Upper lobe of left lung (tissue), 6 donors: ENCODE results near the gene BAHD1. TPM values are rescaled to one million over a fixed set of nuclear protein-coding genes. Genes with fewer than 3 reads are reported as not detected.
"Not testable (repeated sequence)": the region's sequence is repeated elsewhere in the genome, so short reads cannot be mapped to it uniquely, and the experiment has no call there.

Experiments
- ATAC-seq, 2 donors: fragments of 200-7000 bp; cut with Tn5 transposase; one replicate each; pipeline ENCODE4 v1.9.1; 2022; ENCODE audit warnings: mild to moderate bottlenecking in 2 of 2, moderate library complexity in 2 of 2; ENCODE audit not compliant: low FRiP score in 2 of 2
- DNase-seq, 2 donors: peaks; one replicate each; pipeline ENCODE4 v3.0.0-alpha.2; 2019 to 2020
- H3K27ac ChIP-seq, 4 donors: fragments of 200-600 bp; sonication (generic); one replicate each; pipeline ENCODE4 v1.5.1; 2016 to 2019
- H3K27me3 ChIP-seq, 4 donors: fragments of 200-600 bp; sonication (generic); one replicate each; pipeline ENCODE4 v1.5.1; 2017 to 2019
- H3K36me3 ChIP-seq, 4 donors: fragments of 200-600 bp; sonication (generic); one replicate each; pipeline ENCODE4 v1.5.1; 2016 to 2019
- H3K4me1 ChIP-seq, 4 donors: fragments of 200-600 bp; sonication (generic); one replicate each; pipeline ENCODE4 v1.5.1; 2018 to 2019
- H3K4me3 ChIP-seq, 4 donors: fragments of 200-600 bp; sonication (generic); one replicate each; pipeline ENCODE4 v1.5.1; 2017 to 2019; ENCODE audit warnings: mild to moderate bottlenecking in 2 of 4, moderate library complexity in 1 of 4
- H3K9me3 ChIP-seq, 4 donors: fragments of 200-600 bp; sonication (generic); one replicate each; pipeline ENCODE4 v1.5.1; 2018 to 2019
- EP300 ChIP-seq, 4 donors: sonication (generic); formaldehyde crosslinking; IDR thresholded peaks; one replicate each; pipeline ENCODE4 v1.5.1; 2017; ENCODE audit warnings: antibody characterized with exemption in 4 of 4, control low read depth in 2 of 4
- POLR2A ChIP-seq, 4 donors: fragments of 450-650 bp; IDR thresholded peaks; one replicate each; pipeline ENCODE4 v1.5.1; 2016 to 2017; ENCODE audit warnings: antibody characterized with exemption in 4 of 4, mild to moderate bottlenecking in 2 of 4
- POLR2AphosphoS5 ChIP-seq, 2 donors: sonication (generic); formaldehyde crosslinking; IDR thresholded peaks; one replicate each; pipeline ENCODE4 v1.5.1; 2017; ENCODE audit warnings: antibody characterized with exemption in 2 of 2
- WGBS, 2 donors: methylation state at CpG; one replicate each; pipeline ENCODE4 v1.1.5; 2017 to 2018; 5-methylcytosine and 5-hydroxymethylcytosine counted together
- total RNA-seq, 6 donors: library from RNA; depleted of rRNA in 4 of 6; stranded (reverse); fragments of >200 nt in 4 of 6; gene quantifications; one replicate each; pipeline versions ENCODE4 v1.1.0 to v1.2.1, GENCODE V29; 2016 to 2021
- TF ChIP-seq, protein P1 (sequence below), 6 experiments: fragments of 450-650 bp in 4 of 6; fragments of 200-600 bp in 2 of 6; sonication (generic) in 2 of 6; IDR thresholded peaks; one replicate each; pipeline ENCODE4 v1.5.1; 2016 to 2019; ENCODE audit warnings: antibody characterized with exemption in 6 of 6
- donor health status: DM: no; HTN: no; CAD: no; lungs with moderate emphysema.
- donor health status: DM: no; HTN: yes; CAD: no; lungs with severe emphysema.

BAHD1 gene
- total RNA-seq, 6 donors from 2014 or later, result 21.0 to 36.9 (median 28.5) TPM

- H3K27me3 ChIP-seq, result no peaks in the 10 kb centered on the region
- H3K27ac ChIP-seq, result no peak overlapping the region
- H3K4me3 ChIP-seq, result no peak overlapping the region
- H3K36me3 ChIP-seq, result no peaks in the 10 kb centered on the region
- ATAC-seq, result no peak
- 94% methylated on average over 2 of the region's 2 CpGs; no CpG with 5 or more reads in 1 of the 2 donors for WGBS, 2 donors
- H3K4me1 ChIP-seq, result peaks cover 34 to 54% (median 39%) of the 10 kb centered on the region in 4 donors
- TF ChIP-seq EP300 (IDR thresholded peaks at IDR 0.05) (no peak), POLR2AphosphoS5 (IDR thresholded peaks at IDR 0.05) (no peak), POLR2A (IDR thresholded peaks at IDR 0.05) (no peak)
- TF ChIP-seq, protein P1, sequence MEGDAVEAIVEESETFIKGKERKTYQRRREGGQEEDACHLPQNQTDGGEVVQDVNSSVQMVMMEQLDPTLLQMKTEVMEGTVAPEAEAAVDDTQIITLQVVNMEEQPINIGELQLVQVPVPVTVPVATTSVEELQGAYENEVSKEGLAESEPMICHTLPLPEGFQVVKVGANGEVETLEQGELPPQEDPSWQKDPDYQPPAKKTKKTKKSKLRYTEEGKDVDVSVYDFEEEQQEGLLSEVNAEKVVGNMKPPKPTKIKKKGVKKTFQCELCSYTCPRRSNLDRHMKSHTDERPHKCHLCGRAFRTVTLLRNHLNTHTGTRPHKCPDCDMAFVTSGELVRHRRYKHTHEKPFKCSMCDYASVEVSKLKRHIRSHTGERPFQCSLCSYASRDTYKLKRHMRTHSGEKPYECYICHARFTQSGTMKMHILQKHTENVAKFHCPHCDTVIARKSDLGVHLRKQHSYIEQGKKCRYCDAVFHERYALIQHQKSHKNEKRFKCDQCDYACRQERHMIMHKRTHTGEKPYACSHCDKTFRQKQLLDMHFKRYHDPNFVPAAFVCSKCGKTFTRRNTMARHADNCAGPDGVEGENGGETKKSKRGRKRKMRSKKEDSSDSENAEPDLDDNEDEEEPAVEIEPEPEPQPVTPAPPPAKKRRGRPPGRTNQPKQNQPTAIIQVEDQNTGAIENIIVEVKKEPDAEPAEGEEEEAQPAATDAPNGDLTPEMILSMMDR (IDR thresholded peaks at IDR 0.05), result no peak
- DNase-seq, result no peak
- no peaks in the 10 kb centered on the region for H3K9me3 ChIP-seq
Observed at GRCh38 chr15:40450047-40450446, 9.3 kb downstream of the BAHD1 start.

DNA sequence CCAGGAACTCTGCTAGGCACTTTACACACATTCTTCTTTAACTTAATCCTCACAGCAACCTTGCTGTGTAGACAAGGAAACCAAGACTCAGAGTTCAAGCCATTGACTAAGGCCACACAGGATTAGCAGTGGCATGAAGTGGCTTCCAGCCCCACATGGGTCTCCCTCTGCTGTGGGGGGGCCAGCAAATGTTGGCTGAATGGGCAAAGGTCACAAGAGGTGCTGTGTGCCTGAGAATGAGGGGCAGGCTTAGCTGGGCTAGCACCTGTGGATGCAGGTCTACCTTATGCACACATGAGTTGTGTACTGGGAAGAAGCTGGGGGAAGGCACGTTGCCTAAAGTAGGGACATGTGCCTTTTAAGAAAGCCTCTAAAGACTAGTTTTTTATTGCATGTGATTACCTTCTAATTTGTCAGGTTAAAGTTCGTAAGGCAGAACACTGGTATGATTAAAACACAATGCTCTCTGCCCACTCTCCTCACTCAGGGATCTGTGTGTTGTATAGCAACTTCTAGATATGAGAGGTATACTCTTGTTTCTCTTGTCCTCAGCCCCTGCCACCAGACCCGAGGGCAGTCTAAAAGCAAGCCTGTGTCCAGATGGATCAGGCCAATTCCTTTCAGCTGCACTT lies 10.9 kb downstream of the BAHD1 start:
- H3K27ac ChIP-seq, result no peak overlapping the region
- no peaks in the 10 kb centered on the region for H3K9me3 ChIP-seq
- no peak for DNase-seq
- H3K27me3 ChIP-seq, result no peaks in the 10 kb centered on the region
- TF ChIP-seq POLR2AphosphoS5 (IDR thresholded peaks at IDR 0.05) (no peak), POLR2A (IDR thresholded peaks at IDR 0.05) (no peak), EP300 (IDR thresholded peaks at IDR 0.05) (no peak)
- TF ChIP-seq, protein P1 (IDR thresholded peaks at IDR 0.05), result no peak
- H3K4me1 ChIP-seq, result peaks cover 39 to 59% (median 41%) of the 10 kb centered on the region in 4 donors
- WGBS, 2 donors, result 86 to 91% methylated on average over 3 of the region's 3 CpGs
- no peaks in the 10 kb centered on the region for H3K36me3 ChIP-seq
- ATAC-seq, result no peak
- H3K4me3 ChIP-seq, result no peak overlapping the region

DNA sequence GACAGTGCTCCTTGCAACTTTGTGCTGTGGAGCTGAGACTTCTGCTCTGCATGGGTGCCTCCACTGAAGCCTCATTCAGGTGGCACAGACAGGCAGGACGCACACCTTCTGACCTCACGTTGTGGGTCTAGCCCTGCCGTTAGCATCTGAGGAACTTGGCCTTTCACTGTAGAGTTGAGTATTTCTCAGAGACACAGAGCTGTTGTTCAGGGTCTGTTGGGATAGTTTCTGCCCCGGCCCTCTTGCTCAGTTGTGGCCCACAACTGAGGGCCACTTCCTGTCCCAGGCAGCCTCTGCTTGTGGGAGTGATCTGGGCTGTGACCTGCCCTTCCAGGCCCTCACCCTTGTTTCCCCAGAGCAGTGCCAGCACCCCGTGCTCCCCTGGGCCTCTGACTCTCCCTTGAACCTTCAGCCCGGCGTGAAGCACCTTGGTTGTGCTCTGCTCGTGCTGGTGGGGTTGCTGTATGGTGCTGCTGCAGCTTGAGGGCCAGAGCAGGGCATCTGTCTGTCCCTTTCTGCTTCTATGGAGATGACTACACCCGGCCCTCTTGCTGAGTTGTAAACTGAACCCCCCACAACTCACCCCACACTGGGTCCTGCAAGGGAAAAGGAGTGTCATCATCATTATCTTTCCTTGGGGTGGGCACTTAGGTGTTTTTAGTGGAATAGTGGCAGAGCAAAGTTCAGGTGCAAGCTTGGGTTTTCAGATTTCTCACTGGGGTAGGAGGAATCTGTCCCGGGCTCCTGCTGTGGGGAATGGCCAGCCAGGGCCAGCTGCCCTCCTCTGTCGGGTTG lies 11.7 kb downstream of the BAHD1 start:
- DNase-seq (peak in 1 of 2 donors; percentile 36), ATAC-seq (peak in 1 of 2 donors; percentile 31)
- Histone ChIP-seq H3K9me3 (no peaks in the 10 kb centered on the region), H3K27me3 (no peaks in the 10 kb centered on the region), H3K4me3 (no peak overlapping the region), H3K27ac (no peak overlapping the region), H3K36me3 (no peaks in the 10 kb centered on the region), H3K4me1 (peaks cover 43 to 63% (median 45%) of the 10 kb centered on the region in 4 donors)
- WGBS, 2 donors, result 56 to 70% methylated on average over 6 to 11 of the region's 11 CpGs
- TF ChIP-seq POLR2A (IDR thresholded peaks at IDR 0.05), result no peak
- TF ChIP-seq, protein P1 (IDR thresholded peaks at IDR 0.05), result no peak
- no peak for TF ChIP-seq EP300 (IDR thresholded peaks at IDR 0.05)
- no peak for TF ChIP-seq POLR2AphosphoS5 (IDR thresholded peaks at IDR 0.05)

DNA sequence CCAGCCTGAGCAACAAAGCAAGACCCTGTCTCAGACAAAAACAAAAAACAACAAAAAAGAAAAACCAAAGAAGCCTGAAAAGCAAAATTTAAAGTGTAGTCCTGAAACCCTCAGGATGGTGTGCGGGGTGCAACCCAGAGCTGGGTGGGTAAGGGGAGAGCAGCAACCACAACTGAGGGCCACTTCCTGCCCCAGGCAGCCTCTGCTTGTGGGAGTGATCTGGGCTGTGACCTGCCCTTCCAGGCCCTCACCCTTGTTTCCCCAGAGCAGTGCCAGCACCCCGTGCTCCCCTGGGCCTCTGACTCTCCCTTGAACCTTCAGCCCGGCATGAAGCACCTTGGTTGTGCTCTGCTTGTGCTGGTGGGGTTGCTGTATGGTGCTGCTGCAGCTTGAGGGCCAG lies 13.2 kb downstream of the BAHD1 start:
- 68 to 69% methylated on average over 1 to 3 of the region's 3 CpGs for WGBS, 2 donors
- H3K4me1 ChIP-seq, result peaks cover 43 to 63% (median 45%) of the 10 kb centered on the region in 4 donors
- H3K27me3 ChIP-seq, H3K9me3 ChIP-seq, H3K27ac ChIP-seq, DNase-seq, H3K36me3 ChIP-seq, H3K4me3 ChIP-seq, ATAC-seq: not testable (repeated sequence)

DNA sequence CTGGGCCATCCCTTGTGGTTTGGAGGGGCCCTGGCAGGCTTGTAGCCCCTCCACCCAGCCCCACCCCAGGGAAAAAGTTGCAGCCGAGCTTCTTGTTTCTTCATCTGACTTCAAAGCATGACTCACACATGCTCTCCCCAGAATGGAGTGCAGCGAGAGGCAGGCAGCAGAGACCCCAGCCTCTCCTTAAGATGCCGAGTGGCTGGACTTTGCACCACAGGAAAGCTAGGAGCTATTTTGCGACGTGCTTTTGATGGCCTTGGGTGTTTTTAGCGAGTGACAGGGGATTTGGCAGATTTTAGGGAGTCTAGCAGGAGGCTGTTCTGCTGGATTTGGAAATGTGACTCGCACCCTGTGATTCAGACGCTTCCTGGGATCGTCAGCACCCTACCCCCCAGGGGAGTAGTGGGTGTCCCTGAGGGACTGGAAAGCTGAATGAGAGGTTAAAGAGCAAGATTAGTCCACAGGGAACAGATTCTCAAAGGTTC lies 14.2 kb downstream of the BAHD1 start:
- Histone ChIP-seq H3K36me3 (peaks cover 0 to 16% (median 11%) of the 10 kb centered on the region in 4 donors), H3K4me1 (peaks cover 43 to 63% (median 45%) of the 10 kb centered on the region in 4 donors), H3K4me3 (no peak overlapping the region), H3K27me3 (no peaks in the 10 kb centered on the region), H3K27ac (no peak overlapping the region), H3K9me3 (no peaks in the 10 kb centered on the region)
- no peak for ATAC-seq
- TF ChIP-seq, protein P1 (IDR thresholded peaks at IDR 0.05), result no peak
- TF ChIP-seq EP300 (IDR thresholded peaks at IDR 0.05), result no peak
- no peak for TF ChIP-seq POLR2A (IDR thresholded peaks at IDR 0.05)
- no peak for TF ChIP-seq POLR2AphosphoS5 (IDR thresholded peaks at IDR 0.05)
- no peak for DNase-seq
- 67 to 76% methylated on average over 9 of the region's 9 CpGs for WGBS, 2 donors
